CD14-positive monocyte (primary cell): ENCODE results near the gene KRTAP13-3. TPM values are rescaled to one million over a fixed set of nuclear protein-coding genes. Genes with fewer than 3 reads are reported as not detected.

ENCODE experiments used
- DNase-seq, 3 donors: peaks; one replicate each; pipeline ENCODE4 v3.0.0-alpha.2; 2011 to 2022
- H2AFZ ChIP-seq: 2 replicates; pipeline ENCODE4 v1.6.0; 2012; ENCODE audit warnings: mild to moderate bottlenecking, low read depth, low read length, inconsistent platforms; ENCODE audit not compliant: insufficient read depth, poor library complexity, severe bottlenecking
- H3K27ac ChIP-seq, 2 donors: 1 replicate in 1 of 2; 2 replicates in 1 of 2; pipeline ENCODE4 v1.5.1; 2012 to 2013; ENCODE audit warnings: low read length in 2 of 2, control low read depth in 1 of 2, inconsistent platforms in 1 of 2, low read depth in 1 of 2, mild to moderate bottlenecking in 1 of 2
- H3K27me3 ChIP-seq, 2 donors: one replicate each; pipeline versions ENCODE4 v1.6.0 to v1.6.1; 2011 to 2013; ENCODE audit warnings: low read length in 2 of 2; ENCODE audit not compliant: control insufficient read depth in 2 of 2, insufficient read depth in 2 of 2
- H3K36me3 ChIP-seq, 2 donors: replicated peaks in 1 of 2; 1 replicate in 1 of 2; 2 replicates in 1 of 2; pipeline versions ENCODE4 v1.5.1 to v1.6.1; 2012 to 2013; ENCODE audit warnings: low read length in 2 of 2, control low read depth in 1 of 2, inconsistent platforms in 1 of 2, mild to moderate bottlenecking in 1 of 2; ENCODE audit not compliant: insufficient read depth in 2 of 2, control insufficient read depth in 1 of 2
- H3K4me1 ChIP-seq, 2 donors: 1 replicate in 1 of 2; 2 replicates in 1 of 2; pipeline versions ENCODE4 v1.5.1 to v1.6.1; 2012 to 2013; ENCODE audit warnings: low read length in 2 of 2, control low read depth in 1 of 2, inconsistent platforms in 1 of 2, mild to moderate bottlenecking in 1 of 2, moderate library complexity in 1 of 2; ENCODE audit not compliant: insufficient read depth in 2 of 2, control insufficient read depth in 1 of 2
- H3K4me2 ChIP-seq: replicated peaks from 2 replicates; pipeline ENCODE3; 2012; ENCODE audit warnings: low read length, moderate library complexity, mild to moderate bottlenecking; ENCODE audit not compliant: poor library complexity, severe bottlenecking; ENCODE audit errors: extremely low read depth
- H3K4me3 ChIP-seq, 3 experiments: fragments of 200-600 bp in 1 of 3; sonication (generic) in 1 of 3; replicated peaks in 1 of 3; 1 replicate in 2 of 3; 2 replicates in 1 of 3; pipeline ENCODE4 v1.5.1; 2011 to 2013; ENCODE audit warnings: low read length in 3 of 3, mild to moderate bottlenecking in 3 of 3, control low read depth in 2 of 3, low read depth in 2 of 3, inconsistent platforms in 1 of 3, moderate library complexity in 1 of 3
- H3K79me2 ChIP-seq: 2 replicates; pipeline ENCODE4 v1.6.0; 2012; ENCODE audit warnings: mild to moderate bottlenecking, control low read depth, inconsistent platforms, low read length, moderate library complexity; ENCODE audit not compliant: insufficient read depth
- H3K9ac ChIP-seq: 2 replicates; pipeline ENCODE4 v1.6.0; 2017; ENCODE audit warnings: low read length, mild to moderate bottlenecking; ENCODE audit not compliant: insufficient read depth, poor library complexity, severe bottlenecking
- H3K9me3 ChIP-seq, 2 donors: replicated peaks in 1 of 2; 1 replicate in 1 of 2; 2 replicates in 1 of 2; pipeline versions ENCODE4 v1.5.1 to v1.6.1; 2012 to 2013; ENCODE audit warnings: low read length in 2 of 2, control low read depth in 1 of 2; ENCODE audit not compliant: control insufficient read depth in 1 of 2, insufficient read depth in 1 of 2
- H4K20me1 ChIP-seq: 2 replicates; pipeline ENCODE4 v1.6.0; 2012; ENCODE audit warnings: mild to moderate bottlenecking, low read length, control low read depth, moderate library complexity; ENCODE audit not compliant: insufficient read depth
- H3K27ac Mint-ChIP-seq, 7 donors: one replicate each; pipeline ENCODE4 v1.8.0; 2020; ENCODE audit warnings: mild to moderate bottlenecking in 7 of 7, mixed read lengths in 7 of 7, moderate library complexity in 6 of 7, inconsistent platforms in 2 of 7
- H3K27me3 Mint-ChIP-seq, 3 donors: one replicate each; pipeline ENCODE4 v1.8.0; 2021 to 2022; ENCODE audit warnings: low read depth in 3 of 3, mild to moderate bottlenecking in 3 of 3, mixed read lengths in 3 of 3, moderate library complexity in 3 of 3, inconsistent platforms in 1 of 3
- H3K36me3 Mint-ChIP-seq, 2 donors: one replicate each; pipeline ENCODE4 v1.8.0; 2020; ENCODE audit warnings: mixed read lengths in 2 of 2, inconsistent platforms in 1 of 2, mild to moderate bottlenecking in 1 of 2
- H3K4me1 Mint-ChIP-seq: one replicate; pipeline ENCODE4 v1.8.0; 2020; ENCODE audit warnings: mild to moderate bottlenecking, mixed read lengths
- H3K4me3 Mint-ChIP-seq, 2 donors: one replicate each; pipeline ENCODE4 v1.8.0; 2020; ENCODE audit warnings: mild to moderate bottlenecking in 2 of 2, mixed read lengths in 2 of 2, moderate library complexity in 1 of 2
- H3K9me3 Mint-ChIP-seq, 7 donors: one replicate each; pipeline ENCODE4 v1.8.0; 2020 to 2022; ENCODE audit warnings: mixed read lengths in 7 of 7, mild to moderate bottlenecking in 6 of 7, moderate library complexity in 6 of 7, inconsistent platforms in 2 of 7
- WGBS: methylation state at CpG from one replicate; pipeline ENCODE4 v1.1.5; 2013; ENCODE audit warnings: missing lambda C conversion rate; ENCODE audit not compliant: insufficient coverage; 5-methylcytosine and 5-hydroxymethylcytosine counted together
- intact Hi-C, 2 donors: fragments of 100-400 bp; cut with micrococcal nuclease; formaldehyde crosslinking; loops; one replicate each; pipeline versions ENCODE4 v1.15.0 to v1.15.1; 2023
- polyA plus RNA-seq, 3 donors: library from polyadenylated mRNA; depleted of rRNA in 1 of 3; unstranded in 2 of 3; stranded (reverse) in 1 of 3; fragments of 300-500 nt in 2 of 3; fragments of >200 nt in 1 of 3; fragmentation: Illumina TruSeq in 2 of 3; gene quantifications; 1 replicate in 2 of 3; 2 replicates in 1 of 3; pipeline ENCODE4 v1.2.3, GENCODE V29; 2012 to 2021
- TF ChIP-seq, protein P1 (sequence below): fragments of 200-600 bp; IDR thresholded peaks from one replicate; pipeline ENCODE4 v1.8.0; 2022; ENCODE audit warnings: antibody characterized with exemption, mild to moderate bottlenecking

KRTAP13-3 gene
- polyA plus RNA-seq, 3 donors: not detected

DNA sequence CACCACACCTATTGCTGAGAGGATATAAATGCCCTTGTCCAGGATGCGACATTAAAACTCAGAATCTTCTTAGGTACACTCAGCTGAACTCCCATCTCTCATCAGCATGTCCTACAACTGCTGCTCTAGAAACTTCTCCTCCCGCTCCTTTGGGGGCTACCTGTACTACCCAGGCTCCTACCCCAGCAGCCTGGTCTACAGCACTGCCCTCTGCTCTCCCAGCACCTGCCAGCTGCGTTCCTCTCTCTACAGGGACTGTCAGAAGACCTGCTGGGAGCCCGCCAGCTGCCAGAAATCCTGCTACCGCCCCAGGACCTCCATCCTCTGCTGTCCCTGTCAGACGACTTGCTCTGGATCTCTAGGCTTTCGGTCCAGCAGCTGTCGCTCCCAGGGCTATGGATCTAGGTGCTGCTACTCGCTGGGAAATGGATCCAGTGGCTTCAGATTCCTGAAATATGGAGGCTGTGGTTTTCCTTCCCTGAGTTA, 4.5 kb upstream of the KRTAP13-3 start, which contains the start of gene KRTAP13-4:
TSS of gene KRTAP13-4 (plus strand) at position 51 of the 486 bp plus-strand sequence. CDS start at position 107, 56 bp downstream.
- 79% methylated on average over 7 of the region's 9 CpGs for WGBS

DNA sequence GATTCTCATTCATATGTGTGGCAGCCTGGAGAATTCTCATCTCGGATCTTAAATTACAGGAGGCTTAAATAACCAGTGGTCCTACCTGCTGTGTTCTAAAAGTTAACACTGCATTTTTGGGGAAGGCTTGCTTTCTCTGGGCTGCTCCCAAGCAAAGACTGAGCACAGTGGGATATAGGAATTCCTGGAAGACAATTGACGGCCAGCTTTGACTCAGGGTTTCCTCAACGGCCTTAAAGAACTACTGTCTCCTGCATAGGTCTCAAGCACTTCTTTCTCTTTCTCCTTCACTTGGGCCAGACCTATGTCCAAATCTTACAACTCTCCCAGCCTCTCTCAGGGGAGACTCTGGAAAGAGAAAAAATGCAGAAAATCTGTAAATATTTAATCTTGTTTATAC, 1.0 kb upstream of the KRTAP13-3 start:
- H3K79me2 ChIP-seq: no peaks in the 10 kb centered on the region
- H3K4me3 Mint-ChIP-seq: no peak overlapping the region
- no peak overlapping the region for H3K27ac Mint-ChIP-seq
- no peak overlapping the region for H3K9ac ChIP-seq
- H3K9me3 ChIP-seq: no peaks in the 10 kb centered on the region
- TF ChIP-seq, protein P1, sequence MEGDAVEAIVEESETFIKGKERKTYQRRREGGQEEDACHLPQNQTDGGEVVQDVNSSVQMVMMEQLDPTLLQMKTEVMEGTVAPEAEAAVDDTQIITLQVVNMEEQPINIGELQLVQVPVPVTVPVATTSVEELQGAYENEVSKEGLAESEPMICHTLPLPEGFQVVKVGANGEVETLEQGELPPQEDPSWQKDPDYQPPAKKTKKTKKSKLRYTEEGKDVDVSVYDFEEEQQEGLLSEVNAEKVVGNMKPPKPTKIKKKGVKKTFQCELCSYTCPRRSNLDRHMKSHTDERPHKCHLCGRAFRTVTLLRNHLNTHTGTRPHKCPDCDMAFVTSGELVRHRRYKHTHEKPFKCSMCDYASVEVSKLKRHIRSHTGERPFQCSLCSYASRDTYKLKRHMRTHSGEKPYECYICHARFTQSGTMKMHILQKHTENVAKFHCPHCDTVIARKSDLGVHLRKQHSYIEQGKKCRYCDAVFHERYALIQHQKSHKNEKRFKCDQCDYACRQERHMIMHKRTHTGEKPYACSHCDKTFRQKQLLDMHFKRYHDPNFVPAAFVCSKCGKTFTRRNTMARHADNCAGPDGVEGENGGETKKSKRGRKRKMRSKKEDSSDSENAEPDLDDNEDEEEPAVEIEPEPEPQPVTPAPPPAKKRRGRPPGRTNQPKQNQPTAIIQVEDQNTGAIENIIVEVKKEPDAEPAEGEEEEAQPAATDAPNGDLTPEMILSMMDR: no peak
- H3K9me3 Mint-ChIP-seq: peaks cover 0 to 3% (median 0%) of the 10 kb centered on the region in 7 donors
- no peaks in the 10 kb centered on the region for H3K27me3 ChIP-seq
- H3K27ac ChIP-seq: no peak overlapping the region
- H3K4me1 ChIP-seq: no peaks in the 10 kb centered on the region
- no peaks in the 10 kb centered on the region for H3K36me3 Mint-ChIP-seq
- WGBS: 93% methylated on average over 3 of the region's 3 CpGs
- no peaks in the 10 kb centered on the region for H3K36me3 ChIP-seq
- H3K27me3 Mint-ChIP-seq: peaks cover 0 to 4% (median 0%) of the 10 kb centered on the region in 3 donors
- no peak overlapping the region for H3K4me3 ChIP-seq
- H2AFZ ChIP-seq: no peak overlapping the region
- H3K4me1 Mint-ChIP-seq: no peaks in the 10 kb centered on the region
- intact Hi-C loops: no loop called here
- no peaks in the 10 kb centered on the region for H4K20me1 ChIP-seq
- H3K4me2 ChIP-seq: no peak overlapping the region
- no peak for DNase-seq

More for the DNA sequence above, 4.5 kb upstream of the KRTAP13-3 start, which contains the start of gene KRTAP13-4:
- H3K27ac Mint-ChIP-seq: no peak within 1 kb of the TSS
- no peaks in the 10 kb centered on the region for H3K4me1 ChIP-seq
- no peak within 1 kb of the TSS for H3K4me3 ChIP-seq
- H2AFZ ChIP-seq: no peak within 1 kb of the TSS
- H3K27me3 ChIP-seq: no peaks in the 10 kb centered on the region
- DNase-seq: no peak
- no peaks in the 10 kb centered on the region for H3K79me2 ChIP-seq
- H3K4me2 ChIP-seq: no peak within 1 kb of the TSS
- H3K27me3 Mint-ChIP-seq: peaks cover 0 to 4% (median 0%) of the 10 kb centered on the region in 3 donors
- no peaks in the 10 kb centered on the region for H3K9me3 ChIP-seq
- TF ChIP-seq, protein P1: no peak
- no peak within 1 kb of the TSS for H3K4me3 Mint-ChIP-seq
- H3K9me3 Mint-ChIP-seq: peaks cover 0 to 3% (median 0%) of the 10 kb centered on the region in 7 donors
- no peak within 1 kb of the TSS for H3K9ac ChIP-seq
- H3K36me3 ChIP-seq: no peaks in the 10 kb centered on the region
- intact Hi-C loops: no loop called here
- no peaks in the 10 kb centered on the region for H3K36me3 Mint-ChIP-seq
- H3K27ac ChIP-seq: no peak within 1 kb of the TSS
- H4K20me1 ChIP-seq: no peaks in the 10 kb centered on the region
- no peaks in the 10 kb centered on the region for H3K4me1 Mint-ChIP-seq
